Measurements from ENCODE around the gene REEP6.
A peak's percentile ranks its signal among the peaks of the same experiment; 100 is the strongest.
"Not testable (repeated sequence)": the region's sequence is repeated elsewhere in the genome, so short reads cannot be mapped to it uniquely, and the experiment has no call there.

The REEP6 gene

GRCh38 chr19:1473085-1473851 lies 17.7 kb upstream of the REEP6 start:
- DNase-seq, result no peak

GRCh38 chr19:1474011-1474764 lies 16.8 kb upstream of the REEP6 start:
- DNase-seq, result no peak

GRCh38 chr19:1474765-1475351 lies 16.1 kb upstream of the REEP6 start:
- no peak for DNase-seq

GRCh38 chr19:1475751-1476437 lies 15.1 kb upstream of the REEP6 start:
- no peak for DNase-seq

GRCh38 chr19:1477056-1477455 lies 13.9 kb upstream of the REEP6 start:
- DNase-seq, result not testable (repeated sequence)

GRCh38 chr19:1478934-1479707 lies 11.9 kb upstream of the REEP6 start, which contains the start of gene C19orf25:
C19orf25 (minus strand) TSS chr19:1479215; CDS start chr19:1478903, 312 bp downstream.
- DNase-seq, result peak; percentile 94

GRCh38 chr19:1481224-1481892 lies 9.6 kb upstream of the REEP6 start:
- DNase-seq, result no peak

GRCh38 chr19:1481893-1482360 lies 9.1 kb upstream of the REEP6 start:
- DNase-seq, result no peak

GRCh38 chr19:1482361-1483130 lies 8.4 kb upstream of the REEP6 start:
- no peak for DNase-seq

- no peak for DNase-seq
Measured at GRCh38 chr19:1483131-1483978, 7.6 kb upstream of the REEP6 start.

GRCh38 chr19:1483979-1484428 lies 7.0 kb upstream of the REEP6 start:
- no peak for DNase-seq

- DNase-seq, result no peak
Measured at GRCh38 chr19:1486720-1487575, 4.0 kb upstream of the REEP6 start.

GRCh38 chr19:1487576-1488281 lies 3.3 kb upstream of the REEP6 start:
- no peak for DNase-seq

- DNase-seq, result no peak
Measured at GRCh38 chr19:1488282-1488601, 2.7 kb upstream of the REEP6 start.

- DNase-seq, result no peak
Measured at GRCh38 chr19:1489463-1490310, 1.3 kb upstream of the REEP6 start.

- DNase-seq, result peak; percentile 97
Measured at GRCh38 chr19:1490311-1491113, 469 bp upstream of the REEP6 start, which contains the start of gene PCSK4. PCSK4 (minus strand) TSS chr19:1490350; CDS start chr19:1490346, 4 bp downstream.
